Duodenal mucosa (tissue), 2 donors: ENCODE results near the gene IFNGR2.
A peak's percentile ranks its signal among the peaks of the same experiment; 100 is the strongest.
"Not testable (repeated sequence)": the region's sequence is repeated elsewhere in the genome, so short reads cannot be mapped to it uniquely, and the experiment has no call there.

Experiments used
- H3K27ac ChIP-seq: one replicate; pipeline ENCODE4 v1.7.0; 2013; ENCODE audit warnings: low read depth, low read length
- H3K27me3 ChIP-seq, 2 donors: one replicate each; pipeline ENCODE4 v1.7.0; 2013; ENCODE audit warnings: low read length in 2 of 2, control low read depth in 1 of 2; ENCODE audit not compliant: insufficient read depth in 2 of 2, control insufficient read depth in 1 of 2
- H3K36me3 ChIP-seq, 2 donors: one replicate each; pipeline ENCODE4 v1.7.0; 2013; ENCODE audit warnings: low read length in 2 of 2, control low read depth in 1 of 2; ENCODE audit not compliant: insufficient read depth in 2 of 2, control insufficient read depth in 1 of 2
- H3K4me1 ChIP-seq, 2 donors: one replicate each; pipeline ENCODE4 v1.7.0; 2013; ENCODE audit warnings: low read length in 2 of 2, control low read depth in 1 of 2; ENCODE audit not compliant: insufficient read depth in 2 of 2, control insufficient read depth in 1 of 2
- H3K4me3 ChIP-seq, 2 donors: one replicate each; pipeline ENCODE4 v1.7.0; 2013; ENCODE audit warnings: low read length in 2 of 2, low read depth in 1 of 2
- H3K9ac ChIP-seq, 2 donors: one replicate each; pipeline ENCODE4 v1.7.0; 2013; ENCODE audit warnings: low read length in 2 of 2, low read depth in 1 of 2
- H3K9me3 ChIP-seq, 2 donors: one replicate each; pipeline ENCODE4 v1.7.0; 2013; ENCODE audit warnings: low read length in 2 of 2, control low read depth in 1 of 2; ENCODE audit not compliant: control insufficient read depth in 1 of 2

Gene IFNGR2

GRCh38 chr21:33430858-33431257 is 27.6 kb downstream of the IFNGR2 start:
- H3K36me3 ChIP-seq: peaks cover 27 to 73% of the 10 kb centered on the region in 2 donors
- H3K27ac ChIP-seq: no peak overlapping the region
- H3K27me3 ChIP-seq: no peaks in the 10 kb centered on the region
- no peak overlapping the region for H3K4me3 ChIP-seq
- H3K9ac ChIP-seq: no peak overlapping the region
- H3K9me3 ChIP-seq: no peaks in the 10 kb centered on the region
- H3K4me1 ChIP-seq: peaks cover 0 to 9% of the 10 kb centered on the region in 2 donors

- no peaks in the 10 kb centered on the region for H3K27me3 ChIP-seq
- H3K4me1 ChIP-seq: peaks cover 0 to 9% of the 10 kb centered on the region in 2 donors
- H3K27ac ChIP-seq: no peak overlapping the region
- peaks cover 27 to 73% of the 10 kb centered on the region in 2 donors for H3K36me3 ChIP-seq
- no peak overlapping the region for H3K9ac ChIP-seq
- H3K9me3 ChIP-seq: no peaks in the 10 kb centered on the region
- no peak overlapping the region for H3K4me3 ChIP-seq
Measured at GRCh38 chr21:33432496-33432895, 29.3 kb downstream of the IFNGR2 start.

- Histone ChIP-seq H3K9ac (no peak overlapping the region), H3K27me3 (no peaks in the 10 kb centered on the region), H3K36me3 (peaks cover 27 to 77% of the 10 kb centered on the region in 2 donors), H3K9me3 (no peaks in the 10 kb centered on the region), H3K27ac (no peak overlapping the region), H3K4me3 (no peak overlapping the region), H3K4me1 (peaks cover 0 to 9% of the 10 kb centered on the region in 2 donors)
Measured at GRCh38 chr21:33433001-33433400, 29.8 kb downstream of the IFNGR2 start.

- Histone ChIP-seq H3K27me3 (no peaks in the 10 kb centered on the region), H3K27ac (no peak overlapping the region), H3K9me3 (no peaks in the 10 kb centered on the region), H3K36me3 (peaks cover 27 to 80% of the 10 kb centered on the region in 2 donors), H3K4me3 (no peak overlapping the region), H3K9ac (no peak overlapping the region), H3K4me1 (peaks cover 0 to 9% of the 10 kb centered on the region in 2 donors)
Measured at GRCh38 chr21:33433425-33434114, 30.4 kb downstream of the IFNGR2 start.

- H3K9ac ChIP-seq: no peak overlapping the region
- peak overlapping the region in 1 of 2 donors; percentile 9 for H3K4me3 ChIP-seq
- H3K9me3 ChIP-seq: no peaks in the 10 kb centered on the region
- peaks cover 0 to 9% of the 10 kb centered on the region in 2 donors for H3K4me1 ChIP-seq
- peaks cover 24 to 72% of the 10 kb centered on the region in 2 donors for H3K36me3 ChIP-seq
- no peaks in the 10 kb centered on the region for H3K27me3 ChIP-seq
- H3K27ac ChIP-seq: peak overlapping the region; percentile 35
Measured at GRCh38 chr21:33434770-33435360, 31.7 kb downstream of the IFNGR2 start.

GRCh38 chr21:33437140-33437539 is 33.9 kb downstream of the IFNGR2 start:
- Histone ChIP-seq H3K4me1 (peaks cover 0 to 12% of the 10 kb centered on the region in 2 donors), H3K9ac (no peak overlapping the region), H3K27me3 (no peaks in the 10 kb centered on the region), H3K36me3 (peaks cover 20 to 55% of the 10 kb centered on the region in 2 donors), H3K4me3 (no peak overlapping the region), H3K27ac (no peak overlapping the region), H3K9me3 (no peaks in the 10 kb centered on the region)

GRCh38 chr21:33441489-33442477 is 38.6 kb downstream of the IFNGR2 start:
- H3K9me3 ChIP-seq: no peaks in the 10 kb centered on the region
- no peak overlapping the region for H3K27ac ChIP-seq
- no peak overlapping the region for H3K4me3 ChIP-seq
- H3K9ac ChIP-seq: no peak overlapping the region
- no peaks in the 10 kb centered on the region for H3K27me3 ChIP-seq
- H3K4me1 ChIP-seq: peaks cover 0 to 5% of the 10 kb centered on the region in 2 donors
- H3K36me3 ChIP-seq: peaks cover 0 to 21% of the 10 kb centered on the region in 2 donors

- H3K27me3 ChIP-seq: no peaks in the 10 kb centered on the region
- H3K9ac ChIP-seq: no peak overlapping the region
- H3K9me3 ChIP-seq: no peaks in the 10 kb centered on the region
- H3K4me1 ChIP-seq: peaks cover 0 to 5% of the 10 kb centered on the region in 2 donors
- H3K36me3 ChIP-seq: peaks cover 0 to 11% of the 10 kb centered on the region in 2 donors
- no peak overlapping the region for H3K4me3 ChIP-seq
- H3K27ac ChIP-seq: no peak overlapping the region
Measured at GRCh38 chr21:33443194-33443593, 40.0 kb downstream of the IFNGR2 start.

- H3K9me3 ChIP-seq: no peaks in the 10 kb centered on the region
- H3K36me3 ChIP-seq: peaks cover 0 to 9% of the 10 kb centered on the region in 2 donors
- H3K9ac ChIP-seq: no peak overlapping the region
- peaks cover 0 to 5% of the 10 kb centered on the region in 2 donors for H3K4me1 ChIP-seq
- no peak overlapping the region for H3K4me3 ChIP-seq
- H3K27me3 ChIP-seq: no peaks in the 10 kb centered on the region
- H3K27ac ChIP-seq: no peak overlapping the region
Measured at GRCh38 chr21:33444499-33444898, 41.3 kb downstream of the IFNGR2 start.

GRCh38 chr21:33446620-33447019 is 43.4 kb downstream of the IFNGR2 start:
- not testable (repeated sequence) for H3K27ac ChIP-seq, H3K9me3 ChIP-seq, H3K27me3 ChIP-seq, H3K4me1 ChIP-seq, H3K9ac ChIP-seq, H3K4me3 ChIP-seq
- H3K36me3 ChIP-seq: peaks cover 0 to 11% of the 10 kb centered on the region in 2 donors
